ENCODE results near the gene NUCB1.
A peak's percentile ranks its signal among the peaks of the same experiment; 100 is the strongest.

Gene NUCB1

GRCh38 chr19:48938256-48938655, 38.1 kb downstream of the NUCB1 start:
- DNase-seq, result no peak

- no peak for DNase-seq
Measured at GRCh38 chr19:48940902-48941301, 40.8 kb downstream of the NUCB1 start.

- DNase-seq, result no peak
Measured at GRCh38 chr19:48943081-48943480, 43.0 kb downstream of the NUCB1 start.

- DNase-seq, result no peak
Measured at GRCh38 chr19:48945415-48945814, 45.3 kb downstream of the NUCB1 start.

GRCh38 chr19:48945817-48946216, 45.7 kb downstream of the NUCB1 start:
- no peak for DNase-seq

GRCh38 chr19:48946463-48947257, 46.5 kb downstream of the NUCB1 start:
- DNase-seq, result no peak

- no peak for DNase-seq
Measured at GRCh38 chr19:48947258-48947542, 47.1 kb downstream of the NUCB1 start.

- DNase-seq, result no peak
Measured at GRCh38 chr19:48950159-48950558, 50.0 kb downstream of the NUCB1 start.

- no peak for DNase-seq
Measured at GRCh38 chr19:48950830-48951519, 50.9 kb downstream of the NUCB1 start.

GRCh38 chr19:48953141-48953540, 53.0 kb downstream of the NUCB1 start:
- no peak for DNase-seq

GRCh38 chr19:48953990-48954594, 54.0 kb downstream of the NUCB1 start:
- no peak for DNase-seq

- peak; percentile 69 to 89 (median 80) for DNase-seq
Measured at GRCh38 chr19:48954595-48955307, 54.6 kb downstream of the NUCB1 start, which contains the start of gene BAX. BAX (plus strand) TSS chr19:48954875; CDS start chr19:48954929, 54 bp downstream.

GRCh38 chr19:48955308-48955958, 55.3 kb downstream of the NUCB1 start:
- no peak for DNase-seq

GRCh38 chr19:48958006-48958405, 57.9 kb downstream of the NUCB1 start:
- no peak for DNase-seq

- no peak for DNase-seq
Measured at GRCh38 chr19:48959341-48960239, 59.5 kb downstream of the NUCB1 start.

GRCh38 chr19:48961051-48961649, 61.0 kb downstream of the NUCB1 start:
- DNase-seq, result no peak

GRCh38 chr19:48961673-48962028, 61.5 kb downstream of the NUCB1 start:
- no peak for DNase-seq

- peak in 2 of 4 experiments; percentile 18 to 44 for DNase-seq
Measured at GRCh38 chr19:48962029-48962848, 62.1 kb downstream of the NUCB1 start.

- DNase-seq, result no peak
Measured at GRCh38 chr19:48962849-48963165, 62.7 kb downstream of the NUCB1 start.

- peak; percentile 17 to 59 (median 38) for DNase-seq
Measured at GRCh38 chr19:48963371-48964204, 63.5 kb downstream of the NUCB1 start.

Measured in activated CD4-positive, CD25-positive, alpha-beta regulatory T cell (primary cell).